RPMI7951 (cell line): ENCODE results near the gene SEMA3C. TPM values are rescaled to one million over a fixed set of nuclear protein-coding genes. Genes with fewer than 3 reads are reported as not detected.

Experiments
- DNase-seq: peaks from one replicate; pipeline ENCODE4 v3.0.0-alpha.2; 2012; ENCODE audit warnings: low read depth
- total RNA-seq: library from RNA; depleted of rRNA; stranded (reverse); fragments of >200 nt; shearing (Covaris generic); gene quantifications from 2 replicates; pipeline ENCODE4 v1.2.3, GENCODE V29; 2014

SEMA3C gene
- total RNA-seq, 1 experiment from 2014 or later, result 119 TPM

GRCh38 chr7:80825499-80825898, 93.4 kb downstream of the SEMA3C start:
- no peak for DNase-seq

GRCh38 chr7:80824253-80824652, 94.6 kb downstream of the SEMA3C start:
- no peak for DNase-seq

GRCh38 chr7:80823057-80823456, 95.8 kb downstream of the SEMA3C start:
- no peak for DNase-seq

- DNase-seq, result no peak
These were observed 97.0 kb downstream of the SEMA3C start for GRCh38 chr7:80821771-80822319.

- no peak for DNase-seq
These were observed 99.3 kb downstream of the SEMA3C start for GRCh38 chr7:80819503-80819902.

GRCh38 chr7:80818181-80818580, 100.7 kb downstream of the SEMA3C start:
- no peak for DNase-seq

GRCh38 chr7:80816806-80817205, 102.0 kb downstream of the SEMA3C start:
- DNase-seq, result no peak

GRCh38 chr7:80815733-80816132, 103.1 kb downstream of the SEMA3C start:
- no peak for DNase-seq

GRCh38 chr7:80809545-80809944, 109.3 kb downstream of the SEMA3C start:
- DNase-seq, result no peak

- peak; percentile 40 for DNase-seq
These were observed 111.5 kb downstream of the SEMA3C start for GRCh38 chr7:80807166-80807900.

GRCh38 chr7:80806663-80807062, 112.2 kb downstream of the SEMA3C start:
- DNase-seq, result no peak

GRCh38 chr7:80804589-80804988, 114.3 kb downstream of the SEMA3C start:
- DNase-seq, result peak; percentile 54

- no peak for DNase-seq
These were observed 116.3 kb downstream of the SEMA3C start for GRCh38 chr7:80802527-80802926.

- DNase-seq, result no peak
These were observed 123.9 kb downstream of the SEMA3C start for GRCh38 chr7:80794631-80795573.

- DNase-seq, result no peak
These were observed 127.3 kb downstream of the SEMA3C start for GRCh38 chr7:80791509-80791929.

GRCh38 chr7:80790877-80791276, 128.0 kb downstream of the SEMA3C start:
- DNase-seq, result no peak

GRCh38 chr7:80787721-80788120, 131.1 kb downstream of the SEMA3C start:
- no peak for DNase-seq

- no peak for DNase-seq
These were observed 132.8 kb downstream of the SEMA3C start for GRCh38 chr7:80785961-80786536.

GRCh38 chr7:80785276-80785675, 133.6 kb downstream of the SEMA3C start:
- DNase-seq, result no peak

GRCh38 chr7:80783678-80784327, 135.0 kb downstream of the SEMA3C start:
- DNase-seq, result peak; percentile 50

GRCh38 chr7:80783186-80783677, 135.6 kb downstream of the SEMA3C start:
- no peak for DNase-seq
